ENCODE measurements around the gene PLXNA2. TPM values are rescaled to one million over a fixed set of nuclear protein-coding genes. Genes with fewer than 3 reads are reported as not detected.

PLXNA2 gene
- total and polyA plus RNA-seq, 2 donors (not counting 3 experiments of a cell fraction or from before 2014, with no cell fraction given): 42.6 to 229 TPM

- no TSS peak for BruUV-seq (replicated peaks)
- Histone ChIP-seq H3K4me2 (ENCODE audit: insufficient read depth, low read length) (peak overlapping the region; percentile 90), H4K20me1 (replicated peaks; ENCODE audit: control insufficient read depth, extremely low read depth, insufficient read depth, low read length) (no peaks in the 10 kb centered on the region), H3K79me2 (ENCODE audit: control insufficient read depth, insufficient read depth, low read length) (peaks cover 100% of the 10 kb centered on the region), H3K4me1 (ENCODE audit: control insufficient read depth, extremely low read depth, insufficient read depth, low read length) (peaks cover 96% of the 10 kb centered on the region), H3K27ac (ENCODE audit: insufficient read depth, low read depth, low read length) (peak overlapping the region; percentile 97), H3K4me3 (replicated peaks in 1 of 3; ENCODE audit: insufficient read depth in 1 of 3, low read depth in 1 of 3, low read length in 3 of 3) (peak overlapping the region in 1 of 3 experiments; percentile 16), H3K9ac (replicated peaks; ENCODE audit: extremely low read depth, insufficient read depth, low read length) (peak overlapping the region; percentile 97), H3K9me1 (replicated peaks; ENCODE audit: control insufficient read depth, extremely low read depth, insufficient read depth, low read length) (no peaks in the 10 kb centered on the region), H3K9me3 (replicated peaks; ENCODE audit: control insufficient read depth, insufficient read depth, low read length) (no peaks in the 10 kb centered on the region), H3K27me3 (ENCODE audit: control insufficient read depth in 2 of 2, insufficient read depth in 2 of 2, low read length in 2 of 2) (no peaks in the 10 kb centered on the region), H2AFZ (ENCODE audit: low read depth, low read length) (no peak overlapping the region), H3K36me3 (ENCODE audit: control insufficient read depth in 2 of 2, extremely low read depth in 1 of 2, insufficient read depth in 2 of 2, low read length in 2 of 2) (peaks cover 5 to 12% of the 10 kb centered on the region in 2 experiments)
- dilution Hi-C loops (cut with MboI; ENCODE audit: extremely low pct_ligation_motif_present, low sequenced_read_pairs) (loop anchor here (5.0 to 25.0 kb wide), 2 partner anchors 53 to 98 kb away; no protein-coding TSS in a partner anchor), intact Hi-C loops (cut with micrococcal nuclease) (loop anchor here (5.0 kb wide), 2 partner anchors 298 to 483 kb away; partner anchors contain the start of gene CD46)
- POLR2A ChIA-PET: interaction anchor here (1.4 to 3.6 kb wide), 4 partner anchors 14 to 32 kb away, joined by 4 to 17 read pairs (median 6); no protein-coding TSS in a partner anchor
- DNase-seq (ENCODE audit: low read depth, low spot score) (no peak), FAIRE-seq (no peak)
- CTCF ChIA-PET: interaction anchor here (1.1 to 15.2 kb wide), 8 partner anchors 8 to 209 kb away, joined by 3 to 714 read pairs (median 52); partner anchors contain the start of gene PLXNA2
- peak; percentile 4 for TF ChIP-seq POLR2AphosphoS5 (IDR thresholded peaks at IDR 0.05; ENCODE audit: insufficient read depth, low read depth, low read length)
- no peak for TF ChIP-seq FOS (IDR thresholded peaks at IDR 0.05; ENCODE audit: borderline replicate concordance, insufficient read depth, low read length)
Observed at GRCh38 chr1:208235356-208235981, 8.7 kb downstream of the PLXNA2 start.

GRCh38 chr1:208234721-208235120 is 9.5 kb downstream of the PLXNA2 start:
- H3K27ac ChIP-seq (ENCODE audit: insufficient read depth, low read depth, low read length): peak overlapping the region; percentile 97
- no peak overlapping the region for H3K4me2 ChIP-seq (ENCODE audit: insufficient read depth, low read length)
- intact Hi-C loops (cut with micrococcal nuclease): loop anchor here (5.0 kb wide), 2 partner anchors 297 to 482 kb away; partner anchors contain the start of gene CD46
- CTCF ChIA-PET: interaction anchor here (0.8 to 15.2 kb wide), 4 partner anchors 10 to 75 kb away, joined by 3 to 714 read pairs (median 8); partner anchors contain the start of gene PLXNA2
- no TSS peak for BruUV-seq (replicated peaks)
- DNase-seq (ENCODE audit: low read depth, low spot score) (no peak), FAIRE-seq (peak; percentile 21)
- no peaks in the 10 kb centered on the region for H4K20me1 ChIP-seq (replicated peaks; ENCODE audit: control insufficient read depth, extremely low read depth, insufficient read depth, low read length)
- H3K9me1 ChIP-seq (replicated peaks; ENCODE audit: control insufficient read depth, extremely low read depth, insufficient read depth, low read length): no peaks in the 10 kb centered on the region
- peaks cover 100% of the 10 kb centered on the region for H3K79me2 ChIP-seq (ENCODE audit: control insufficient read depth, insufficient read depth, low read length)
- H3K4me3 ChIP-seq (replicated peaks in 1 of 3; ENCODE audit: insufficient read depth in 1 of 3, low read depth in 1 of 3, low read length in 3 of 3): no peak overlapping the region
- dilution Hi-C loops (cut with MboI; ENCODE audit: extremely low pct_ligation_motif_present, low sequenced_read_pairs): loop anchor here (5.0 to 25.0 kb wide), 2 partner anchors 52 to 97 kb away; no protein-coding TSS in a partner anchor
- H3K9ac ChIP-seq (replicated peaks; ENCODE audit: extremely low read depth, insufficient read depth, low read length): no peak overlapping the region
- POLR2A ChIA-PET: interaction anchor here (2.1 kb wide), 1 partner anchor 13 kb away, joined by 4 read pairs; no protein-coding TSS in a partner anchor
- no peak for TF ChIP-seq GATA2 (IDR thresholded peaks at IDR 0.05; ENCODE audit: insufficient read depth, insufficient read length, low read depth, low read length)
- no peaks in the 10 kb centered on the region for H3K27me3 ChIP-seq (ENCODE audit: control insufficient read depth in 2 of 2, insufficient read depth in 2 of 2, low read length in 2 of 2)
- H3K4me1 ChIP-seq (ENCODE audit: control insufficient read depth, extremely low read depth, insufficient read depth, low read length): peaks cover 88% of the 10 kb centered on the region
- no peaks in the 10 kb centered on the region for H3K9me3 ChIP-seq (replicated peaks; ENCODE audit: control insufficient read depth, insufficient read depth, low read length)
- no peak overlapping the region for H2AFZ ChIP-seq (ENCODE audit: low read depth, low read length)
- peaks cover 9 to 11% of the 10 kb centered on the region in 2 experiments for H3K36me3 ChIP-seq (ENCODE audit: control insufficient read depth in 2 of 2, extremely low read depth in 1 of 2, insufficient read depth in 2 of 2, low read length in 2 of 2)
